ENCODE data around the gene ZCWPW1.

DNA sequence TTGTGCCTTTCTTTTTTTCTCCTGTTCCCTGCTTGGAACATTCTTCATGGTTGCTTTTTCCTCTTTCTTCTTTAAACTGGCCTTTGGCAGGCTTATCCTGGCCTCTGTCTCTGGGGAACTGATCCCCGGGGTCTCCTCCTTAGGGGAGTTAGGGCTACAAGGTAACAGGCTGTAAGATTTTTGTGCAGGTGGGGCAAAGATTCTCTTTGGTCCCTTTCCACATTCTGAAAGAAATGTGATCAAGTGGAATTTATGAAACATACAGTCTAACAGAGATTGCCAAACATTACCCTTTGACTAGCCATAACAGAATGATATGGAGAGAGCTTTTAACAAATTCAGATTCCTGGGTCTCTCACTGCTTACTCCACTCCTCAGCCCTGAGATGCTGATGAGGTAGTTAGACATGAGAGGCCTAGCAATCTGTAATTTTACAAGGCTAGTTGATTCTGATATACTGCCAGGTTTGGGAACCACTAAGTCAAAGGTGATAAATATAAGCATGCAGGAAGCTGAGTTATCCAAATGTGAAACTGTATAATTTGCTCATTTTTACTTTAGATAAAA, 8.8 kb downstream of the ZCWPW1 start:
- TF ChIP-seq MYC (IDR thresholded peaks at IDR 0.05; ENCODE audit: low read depth, low read length), result no peak
- TF ChIP-seq, protein P1, sequence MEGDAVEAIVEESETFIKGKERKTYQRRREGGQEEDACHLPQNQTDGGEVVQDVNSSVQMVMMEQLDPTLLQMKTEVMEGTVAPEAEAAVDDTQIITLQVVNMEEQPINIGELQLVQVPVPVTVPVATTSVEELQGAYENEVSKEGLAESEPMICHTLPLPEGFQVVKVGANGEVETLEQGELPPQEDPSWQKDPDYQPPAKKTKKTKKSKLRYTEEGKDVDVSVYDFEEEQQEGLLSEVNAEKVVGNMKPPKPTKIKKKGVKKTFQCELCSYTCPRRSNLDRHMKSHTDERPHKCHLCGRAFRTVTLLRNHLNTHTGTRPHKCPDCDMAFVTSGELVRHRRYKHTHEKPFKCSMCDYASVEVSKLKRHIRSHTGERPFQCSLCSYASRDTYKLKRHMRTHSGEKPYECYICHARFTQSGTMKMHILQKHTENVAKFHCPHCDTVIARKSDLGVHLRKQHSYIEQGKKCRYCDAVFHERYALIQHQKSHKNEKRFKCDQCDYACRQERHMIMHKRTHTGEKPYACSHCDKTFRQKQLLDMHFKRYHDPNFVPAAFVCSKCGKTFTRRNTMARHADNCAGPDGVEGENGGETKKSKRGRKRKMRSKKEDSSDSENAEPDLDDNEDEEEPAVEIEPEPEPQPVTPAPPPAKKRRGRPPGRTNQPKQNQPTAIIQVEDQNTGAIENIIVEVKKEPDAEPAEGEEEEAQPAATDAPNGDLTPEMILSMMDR (IDR thresholded peaks at IDR 0.05; ENCODE audit: low read depth, low read length), result no peak
